GM21367 (cell line): ENCODE results near the gene RCBTB1.
"Not testable (repeated sequence)": the region's sequence is repeated elsewhere in the genome, so short reads cannot be mapped to it uniquely, and the experiment has no call there.

Experiments used
- ATAC-seq: cut with Tn5 transposase; IDR thresholded peaks from one replicate; pipeline ENCODE4 v1.9.1; 2021; ENCODE audit not compliant: unreplicated experiment

RCBTB1 gene

GRCh38 chr13:49585220-49586157 lies at the start of gene RCBTB1:
Gene RCBTB1 (minus strand): TSS chr13:49585558. CDS start chr13:49567279, 18,279 bp downstream.
- ATAC-seq, result peak; percentile 85

GRCh38 chr13:49633710-49634109 lies 48.4 kb upstream of the RCBTB1 start:
- no peak for ATAC-seq

GRCh38 chr13:49632156-49632555 lies 46.8 kb upstream of the RCBTB1 start:
- ATAC-seq, result no peak

- no peak for ATAC-seq
Measured at GRCh38 chr13:49630580-49630979, 45.2 kb upstream of the RCBTB1 start.

GRCh38 chr13:49629947-49630346 lies 44.6 kb upstream of the RCBTB1 start:
- ATAC-seq, result no peak

- no peak for ATAC-seq
Measured at GRCh38 chr13:49629196-49629938, 44.0 kb upstream of the RCBTB1 start.

- ATAC-seq, result peak; percentile 96
Measured at GRCh38 chr13:49627831-49628652, 42.7 kb upstream of the RCBTB1 start, which contains the start of gene ARL11. Gene ARL11 (plus strand): TSS chr13:49628507. CDS start chr13:49630448, 1,941 bp downstream.

- ATAC-seq, result no peak
Measured at GRCh38 chr13:49625392-49626079, 40.2 kb upstream of the RCBTB1 start.

GRCh38 chr13:49624229-49624628 lies 38.9 kb upstream of the RCBTB1 start:
- ATAC-seq, result no peak

- no peak for ATAC-seq
Measured at GRCh38 chr13:49622174-49622946, 37.0 kb upstream of the RCBTB1 start.

- ATAC-seq, result no peak
Measured at GRCh38 chr13:49620170-49620621, 34.8 kb upstream of the RCBTB1 start.

- no peak for ATAC-seq
Measured at GRCh38 chr13:49616676-49617065, 31.3 kb upstream of the RCBTB1 start.

GRCh38 chr13:49615836-49616675 lies 30.7 kb upstream of the RCBTB1 start:
- no peak for ATAC-seq

- not testable (repeated sequence) for ATAC-seq
Measured at GRCh38 chr13:49612042-49612441, 26.7 kb upstream of the RCBTB1 start.

GRCh38 chr13:49610176-49610575 lies 24.8 kb upstream of the RCBTB1 start:
- no peak for ATAC-seq

GRCh38 chr13:49608651-49609331 lies 23.4 kb upstream of the RCBTB1 start:
- no peak for ATAC-seq

GRCh38 chr13:49607761-49608160 lies 22.4 kb upstream of the RCBTB1 start:
- ATAC-seq, result no peak
